OCI-LY1 (cell line): ENCODE measurements around the gene SLC22A7.

Experiments
- CTCF ChIP-seq: fragments of 200-600 bp; sonication (generic), shearing (Covaris generic); IDR thresholded peaks from 2 replicates; pipeline ENCODE4 v1.5.1; 2017; ENCODE audit warnings: mild to moderate bottlenecking, antibody characterized with exemption, low read length, moderate library complexity, mixed read lengths
- EZH2 ChIP-seq: fragments of 200-600 bp; sonication (generic), shearing (Covaris generic); IDR thresholded peaks from 2 replicates; pipeline ENCODE4 v1.8.0; 2017; ENCODE audit warnings: borderline replicate concordance, mixed run types, mild to moderate bottlenecking, antibody characterized with exemption, low read length, moderate library complexity, mixed read lengths

GRCh38 chr6:43274127-43274915 is 23.7 kb upstream of the SLC22A7 start:
- no peak for TF ChIP-seq CTCF
- TF ChIP-seq EZH2: no peak
